GM13976 (cell line): ENCODE results near the gene ADGRD1.

Experiments
- DNase-seq: peaks from one replicate; pipeline ENCODE4 v3.0.0; 2012; ENCODE audit warnings: low spot score
- CTCF ChIP-seq: IDR thresholded peaks from 2 replicates; pipeline ENCODE4 v1.5.1; 2012; ENCODE audit warnings: borderline replicate concordance, mild to moderate bottlenecking; ENCODE audit not compliant: insufficient read depth; ENCODE audit errors: extremely low read depth, missing control alignments, control extremely low read depth
- in situ Hi-C: fragments of 300-500 bp; cut with MboI; formaldehyde crosslinking; loops from one replicate; pipeline ENCODE4 v1.12.0; 2022; ENCODE audit warnings: low sequenced_read_pairs, mixed read lengths, inconsistent platforms; ENCODE audit not compliant: unreplicated experiment

The ADGRD1 gene

GRCh38 chr12:131171029-131171428, 217.3 kb downstream of the ADGRD1 start:
- in situ Hi-C loops: no loop called here
- DNase-seq: no peak
- no peak for TF ChIP-seq CTCF

- in situ Hi-C loops: no loop called here
- no peak for DNase-seq
- TF ChIP-seq CTCF: no peak
Observed at GRCh38 chr12:131174901-131175300, 221.2 kb downstream of the ADGRD1 start.

GRCh38 chr12:131176266-131176665, 222.6 kb downstream of the ADGRD1 start:
- in situ Hi-C loops: no loop called here
- no peak for DNase-seq
- TF ChIP-seq CTCF: no peak

- in situ Hi-C loops: no loop called here
- no peak for DNase-seq
- no peak for TF ChIP-seq CTCF
Observed at GRCh38 chr12:131176926-131177325, 223.2 kb downstream of the ADGRD1 start.

- TF ChIP-seq CTCF: no peak
- DNase-seq: no peak
- in situ Hi-C loops: no loop called here
Observed at GRCh38 chr12:131177599-131177998, 223.9 kb downstream of the ADGRD1 start.

- no peak for DNase-seq
- no peak for TF ChIP-seq CTCF
- in situ Hi-C loops: no loop called here
Observed at GRCh38 chr12:131187602-131188001, 233.9 kb downstream of the ADGRD1 start.
